WTC11 (cell line): Measurements from ENCODE around the gene TYSND1.

Source experiments
- CTCF ChIP-seq: fragments of 200-600 bp; IDR thresholded peaks from 2 replicates; pipeline ENCODE4 v1.8.0; 2022; ENCODE audit warnings: antibody characterized with exemption
- MAX ChIP-seq: sonication (generic); formaldehyde crosslinking; IDR thresholded peaks from 2 replicates; pipeline ENCODE4 v1.8.0; 2022; ENCODE audit warnings: mild to moderate bottlenecking, missing genetic modification reagents

GRCh38 chr10:70190102-70190501 lies 43.6 kb upstream of the TYSND1 start:
- TF ChIP-seq MAX (CRISPR knock-in tag) (no peak), CTCF (no peak)
